IMR-90 (cell line): ENCODE results near the gene ARID5A.

ENCODE experiments used
- CEBPB ChIP-seq: IDR thresholded peaks from 2 replicates; pipeline ENCODE4 v1.6.1; 2012; ENCODE audit warnings: low read depth, low read length, improper control_type of control experiment
- MAFK ChIP-seq: IDR thresholded peaks from 2 replicates; pipeline ENCODE4 v1.6.1; 2012; ENCODE audit warnings: low read depth, low read length, improper control_type of control experiment
- MAZ ChIP-seq: IDR thresholded peaks from 2 replicates; pipeline ENCODE4 v1.6.1; 2012; ENCODE audit warnings: low read depth, mild to moderate bottlenecking, low read length, improper control_type of control experiment, moderate library complexity, borderline replicate concordance
- POLR2A ChIP-seq: IDR thresholded peaks from 2 replicates; pipeline ENCODE4 v1.6.1; 2012; ENCODE audit warnings: mild to moderate bottlenecking, low read depth, low read length
- RCOR1 ChIP-seq: IDR thresholded peaks from 2 replicates; pipeline ENCODE4 v1.6.1; 2012; ENCODE audit warnings: mild to moderate bottlenecking, low read length, improper control_type of control experiment; ENCODE audit not compliant: insufficient replicate concordance
- RFX5 ChIP-seq: IDR thresholded peaks from 2 replicates; pipeline ENCODE4 v1.8.0; 2012; ENCODE audit warnings: low read depth, mild to moderate bottlenecking, low read length, moderate library complexity
- TF ChIP-seq, protein P1 (sequence below): conservative IDR thresholded peaks from 2 replicates; pipeline ENCODE4 v1.5.1; 2012; ENCODE audit warnings: mild to moderate bottlenecking, low read depth, low read length, improper control_type of control experiment
- TF ChIP-seq, protein P2 (sequence below): fragments of 150-350 bp; IDR thresholded peaks from 2 replicates; pipeline ENCODE4 v1.6.1; 2016; ENCODE audit warnings: low read depth, mild to moderate bottlenecking, low read length, moderate library complexity, borderline replicate concordance

DNA sequence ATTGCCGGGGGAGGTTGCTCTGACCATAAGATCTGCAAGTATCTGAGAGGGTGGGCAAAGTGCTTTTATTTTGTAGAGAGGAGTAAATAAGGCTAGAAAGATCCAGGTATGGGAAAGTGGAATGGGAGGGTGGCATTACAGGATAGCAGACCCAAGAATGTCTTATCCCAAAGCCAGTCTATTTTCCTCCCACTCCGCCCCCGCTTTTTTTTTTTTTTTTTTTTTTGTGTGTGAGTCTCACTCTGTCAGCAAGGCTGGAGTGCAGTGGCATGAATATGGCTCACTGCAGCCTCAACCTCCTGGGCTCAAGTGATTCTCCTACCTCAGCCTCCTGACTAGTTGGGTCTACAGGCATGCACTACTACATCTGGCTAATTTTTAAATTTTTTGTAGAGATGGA lies 31.5 kb downstream of the ARID5A start:
- TF ChIP-seq, protein P1, sequence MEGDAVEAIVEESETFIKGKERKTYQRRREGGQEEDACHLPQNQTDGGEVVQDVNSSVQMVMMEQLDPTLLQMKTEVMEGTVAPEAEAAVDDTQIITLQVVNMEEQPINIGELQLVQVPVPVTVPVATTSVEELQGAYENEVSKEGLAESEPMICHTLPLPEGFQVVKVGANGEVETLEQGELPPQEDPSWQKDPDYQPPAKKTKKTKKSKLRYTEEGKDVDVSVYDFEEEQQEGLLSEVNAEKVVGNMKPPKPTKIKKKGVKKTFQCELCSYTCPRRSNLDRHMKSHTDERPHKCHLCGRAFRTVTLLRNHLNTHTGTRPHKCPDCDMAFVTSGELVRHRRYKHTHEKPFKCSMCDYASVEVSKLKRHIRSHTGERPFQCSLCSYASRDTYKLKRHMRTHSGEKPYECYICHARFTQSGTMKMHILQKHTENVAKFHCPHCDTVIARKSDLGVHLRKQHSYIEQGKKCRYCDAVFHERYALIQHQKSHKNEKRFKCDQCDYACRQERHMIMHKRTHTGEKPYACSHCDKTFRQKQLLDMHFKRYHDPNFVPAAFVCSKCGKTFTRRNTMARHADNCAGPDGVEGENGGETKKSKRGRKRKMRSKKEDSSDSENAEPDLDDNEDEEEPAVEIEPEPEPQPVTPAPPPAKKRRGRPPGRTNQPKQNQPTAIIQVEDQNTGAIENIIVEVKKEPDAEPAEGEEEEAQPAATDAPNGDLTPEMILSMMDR: no peak
- TF ChIP-seq, protein P2, sequence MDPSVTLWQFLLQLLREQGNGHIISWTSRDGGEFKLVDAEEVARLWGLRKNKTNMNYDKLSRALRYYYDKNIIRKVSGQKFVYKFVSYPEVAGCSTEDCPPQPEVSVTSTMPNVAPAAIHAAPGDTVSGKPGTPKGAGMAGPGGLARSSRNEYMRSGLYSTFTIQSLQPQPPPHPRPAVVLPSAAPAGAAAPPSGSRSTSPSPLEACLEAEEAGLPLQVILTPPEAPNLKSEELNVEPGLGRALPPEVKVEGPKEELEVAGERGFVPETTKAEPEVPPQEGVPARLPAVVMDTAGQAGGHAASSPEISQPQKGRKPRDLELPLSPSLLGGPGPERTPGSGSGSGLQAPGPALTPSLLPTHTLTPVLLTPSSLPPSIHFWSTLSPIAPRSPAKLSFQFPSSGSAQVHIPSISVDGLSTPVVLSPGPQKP: no peak
- TF ChIP-seq POLR2A (no peak), RFX5 (no peak), MAZ (no peak), CEBPB (no peak), MAFK (no peak), RCOR1 (no peak)
